Hepatic stellate cell (primary cell): Measurements from ENCODE around the gene NXF1.
A peak's percentile ranks its signal among the peaks of the same experiment; 100 is the strongest.
"Not testable (repeated sequence)": the region's sequence is repeated elsewhere in the genome, so short reads cannot be mapped to it uniquely, and the experiment has no call there.

ENCODE experiments used
- DNase-seq: peaks from one replicate; pipeline ENCODE4 v3.0.0; 2011; ENCODE audit warnings: low spot score

Gene NXF1

DNA sequence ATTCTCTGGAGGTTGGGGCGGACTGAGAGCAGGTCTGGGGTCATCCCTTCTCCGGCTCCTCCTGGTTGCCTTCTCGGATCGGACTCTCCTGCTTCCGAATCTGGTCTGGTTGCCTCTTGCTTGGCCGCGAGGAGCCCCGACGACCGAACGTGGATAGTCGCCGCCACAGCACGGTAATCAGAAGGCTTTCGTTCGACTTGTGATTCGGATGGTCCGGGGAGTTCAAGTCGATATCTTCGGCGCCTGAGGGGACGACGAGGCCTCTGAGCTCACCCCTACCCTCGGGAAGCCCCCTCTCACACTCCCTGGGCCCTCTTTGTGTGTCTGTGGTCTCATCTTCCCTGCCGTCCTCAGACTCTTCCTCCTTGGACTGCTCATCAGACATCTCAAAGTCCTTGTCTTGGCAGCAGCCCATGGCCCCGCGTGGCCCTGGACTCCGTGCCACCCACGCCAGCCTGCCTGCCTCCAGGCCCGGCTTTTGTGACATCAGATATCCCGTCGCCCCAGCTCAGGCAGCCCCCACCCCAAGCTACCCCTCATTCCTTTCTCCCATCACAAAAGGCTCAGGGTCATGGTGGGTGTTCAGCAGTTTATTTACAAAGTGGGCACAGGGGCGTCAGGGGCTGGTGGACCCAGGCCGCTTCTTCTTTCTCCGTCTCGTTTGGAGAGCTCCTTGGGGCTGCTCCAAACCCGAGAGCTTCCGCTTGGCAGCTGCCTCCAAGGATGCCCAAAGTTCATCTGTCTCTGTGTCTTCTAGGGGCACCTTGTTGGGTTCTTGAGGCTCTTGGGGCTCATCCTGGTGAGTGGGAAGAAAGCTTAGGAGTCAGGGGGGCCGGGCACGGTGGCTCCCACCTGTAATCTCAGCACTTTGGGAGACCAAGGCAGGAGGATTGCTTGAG, 27.3 kb upstream of the NXF1 start, which contains the start of gene TEX54:
TSS of gene TEX54 (minus strand) at position 506 of the 899 bp plus-strand sequence.
- DNase-seq, result peak; percentile 24

DNA sequence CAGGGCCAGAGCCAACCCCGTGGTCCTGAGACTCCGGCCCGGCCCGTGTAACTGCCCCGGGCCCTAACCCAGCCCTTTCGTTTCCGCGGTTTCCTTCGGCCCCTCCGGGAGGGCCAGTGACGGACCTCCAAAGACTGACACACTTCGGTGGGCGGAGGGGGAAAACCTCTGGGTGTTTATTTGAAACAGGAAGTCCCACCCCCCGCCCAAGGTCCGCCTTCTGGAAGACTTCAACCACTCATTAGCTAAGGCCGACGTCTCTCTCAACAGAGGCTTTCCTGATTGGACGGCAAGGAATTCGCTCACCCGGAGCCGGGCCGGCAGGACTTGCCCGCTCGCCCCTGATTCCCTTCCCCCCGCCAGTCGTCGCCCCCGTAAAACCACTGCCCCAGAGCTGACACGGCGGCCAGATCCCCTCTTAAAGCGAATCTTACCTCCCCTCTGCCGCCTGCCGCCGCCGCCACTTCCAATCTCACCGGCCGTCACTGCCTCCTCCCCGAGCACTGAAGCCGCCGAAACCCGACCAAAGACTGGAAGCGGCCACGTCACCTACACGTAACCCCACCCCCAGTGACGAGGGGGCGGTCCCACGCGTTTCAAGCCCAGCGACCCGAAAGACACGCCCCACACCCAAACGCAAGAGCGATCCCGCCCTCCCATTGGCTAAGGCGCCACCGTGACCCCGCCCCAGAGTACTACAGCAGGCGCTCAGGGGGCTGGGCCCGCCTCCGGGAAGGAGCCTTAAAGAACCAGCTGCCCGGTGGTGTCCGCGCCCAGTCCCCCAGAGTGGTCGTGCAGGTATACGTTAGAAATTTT, 26.5 kb upstream of the NXF1 start, which contains the start of gene STX5:
TSS of gene STX5 (minus strand) at position 532 of the 816 bp plus-strand sequence. CDS start 808 bp downstream, outside the sequence.
- peak; percentile 98 for DNase-seq

DNA sequence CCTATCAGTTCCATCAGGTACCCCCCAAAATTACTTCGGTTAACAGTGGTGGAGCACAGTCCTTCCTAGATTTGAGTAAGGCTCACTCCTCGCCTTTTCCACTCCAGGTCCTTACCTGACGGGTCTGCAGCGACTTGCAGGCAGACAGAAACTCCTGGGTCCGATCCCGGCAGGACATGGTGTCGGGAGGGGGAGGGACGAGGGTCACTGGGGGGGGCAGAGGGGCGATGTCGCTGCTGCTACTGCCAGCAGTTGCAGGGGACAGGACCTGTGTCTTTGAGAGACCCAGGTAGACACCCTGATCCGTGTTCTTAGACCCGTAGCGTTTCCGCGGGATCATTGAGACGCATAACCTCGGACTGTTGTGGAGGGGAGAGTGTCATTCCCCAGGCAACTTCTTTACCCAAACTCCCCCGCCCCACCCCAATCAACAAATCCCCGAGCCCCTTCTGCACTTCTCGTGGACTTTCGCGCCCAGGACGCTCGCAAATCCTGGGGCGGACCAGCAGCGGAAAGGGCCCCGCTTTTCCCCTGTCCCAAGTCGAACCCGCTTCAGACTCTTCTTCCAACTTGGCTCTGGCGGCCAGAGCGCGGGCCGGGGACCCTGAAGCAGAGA, 25.8 kb upstream of the NXF1 start:
- peak; percentile 36 for DNase-seq

DNA sequence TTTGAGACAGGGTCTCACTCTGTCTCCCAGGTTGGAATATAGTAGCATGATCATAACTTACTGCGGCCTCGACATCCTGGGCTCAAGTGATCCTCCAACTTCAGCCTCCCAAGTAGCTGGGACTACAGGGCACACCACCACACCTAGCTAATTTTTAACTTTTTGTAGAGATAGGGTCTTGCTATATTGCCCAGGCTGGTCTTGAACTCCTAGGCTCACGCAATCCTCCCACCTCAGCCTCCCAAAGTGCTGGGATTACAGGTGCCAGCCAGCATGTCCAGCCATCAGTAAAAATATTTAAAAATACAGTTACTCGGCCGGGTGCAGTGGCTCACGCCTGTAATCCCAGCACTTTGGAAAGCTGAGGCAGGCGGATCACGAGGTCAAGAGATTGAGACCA, 22.9 kb upstream of the NXF1 start:
- DNase-seq, result not testable (repeated sequence)

DNA sequence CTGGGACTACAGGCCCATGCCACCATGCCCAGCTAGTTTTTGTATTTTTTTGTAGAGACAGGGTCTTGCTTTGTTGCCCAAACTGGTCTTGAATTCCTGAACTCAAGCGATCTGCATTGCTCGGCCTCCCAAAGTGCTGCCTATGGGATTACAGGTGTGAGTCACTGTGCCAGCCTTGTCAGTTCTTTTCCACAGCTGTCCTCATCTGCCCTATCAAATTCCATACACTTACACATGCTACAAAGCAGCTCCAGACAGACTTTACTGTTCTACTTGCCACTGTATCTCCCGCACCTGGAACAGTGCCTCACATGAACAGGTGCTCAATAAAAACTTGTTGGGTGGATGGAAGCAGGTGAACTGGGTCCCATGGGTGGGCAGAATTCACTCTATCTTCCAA, 18.4 kb upstream of the NXF1 start:
- DNase-seq, result no peak

DNA sequence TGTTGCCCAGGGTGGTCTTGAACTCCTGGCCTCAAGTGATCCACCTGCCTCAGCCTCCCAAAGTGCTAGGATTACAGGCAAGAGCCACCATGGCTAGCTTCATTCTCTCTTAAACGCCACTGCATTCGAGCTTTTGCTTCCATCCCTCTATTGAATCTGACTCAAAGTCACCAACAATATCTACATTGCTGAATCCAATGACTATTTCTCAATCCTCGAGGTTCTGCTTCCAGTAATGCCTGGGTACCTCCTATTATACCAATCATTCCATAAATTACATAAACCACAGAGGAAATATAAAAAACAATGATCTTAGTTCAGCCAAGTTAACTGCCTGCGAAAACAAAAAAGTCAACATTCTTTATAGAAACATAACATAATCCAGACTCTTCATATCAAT, 11.9 kb upstream of the NXF1 start:
- DNase-seq, result no peak

DNA sequence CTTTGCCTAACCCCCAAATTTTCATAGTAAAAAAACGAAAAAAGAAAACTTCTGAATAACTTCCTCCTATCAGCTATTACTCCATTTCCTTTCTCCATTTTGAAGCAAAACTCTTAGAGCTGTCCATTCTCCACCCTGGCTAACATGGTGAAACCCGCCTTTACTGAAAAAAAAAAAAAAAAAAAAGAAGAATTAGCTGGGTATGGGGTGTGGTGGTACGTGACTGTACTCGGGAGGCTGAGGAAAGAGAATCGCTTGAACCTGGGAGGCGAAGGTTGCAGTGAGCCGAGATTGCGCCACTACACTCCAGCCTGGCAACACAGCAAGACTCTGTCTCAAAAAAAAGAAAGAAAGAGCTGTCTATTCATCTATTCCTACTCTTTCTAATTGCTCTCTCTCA, 11.3 kb upstream of the NXF1 start:
- DNase-seq, result no peak

DNA sequence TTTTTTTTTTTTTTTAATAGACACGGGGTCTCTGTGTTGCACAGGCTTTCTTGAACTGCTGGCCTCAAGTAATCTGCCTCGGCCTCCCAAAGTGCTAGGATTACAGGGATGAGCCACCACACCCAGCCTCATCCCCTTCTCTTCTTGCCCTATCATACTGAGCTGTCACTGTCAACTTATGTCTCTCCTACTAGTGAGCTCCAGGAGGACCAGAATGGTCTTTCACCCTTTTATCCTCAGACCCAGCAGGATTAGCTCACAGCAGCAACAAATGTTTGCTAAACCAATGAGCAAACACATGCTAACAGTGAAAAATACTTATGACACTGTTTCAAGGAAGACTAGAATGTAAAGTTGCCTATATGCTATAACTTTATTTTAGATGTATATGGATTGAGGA, 6.4 kb upstream of the NXF1 start:
- DNase-seq, result no peak

DNA sequence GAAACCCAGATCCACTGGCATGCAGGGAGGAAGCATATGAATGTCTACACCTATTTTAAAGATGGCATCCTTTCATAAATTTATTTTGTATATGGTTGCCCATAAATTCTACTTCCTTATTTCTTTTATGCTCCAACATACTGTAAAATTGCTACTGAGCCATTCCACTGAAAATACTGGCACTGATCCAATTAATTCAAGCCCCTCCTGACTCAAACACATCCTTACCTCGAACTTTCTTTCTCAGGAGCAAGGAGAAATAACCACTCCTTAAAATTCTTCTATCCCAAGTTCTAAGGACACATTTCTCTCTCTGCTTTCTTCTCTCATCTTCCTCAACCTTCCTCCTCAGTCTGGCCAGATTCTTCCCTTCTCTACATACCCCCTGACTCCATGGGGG, 5.5 kb upstream of the NXF1 start:
- DNase-seq, result no peak

DNA sequence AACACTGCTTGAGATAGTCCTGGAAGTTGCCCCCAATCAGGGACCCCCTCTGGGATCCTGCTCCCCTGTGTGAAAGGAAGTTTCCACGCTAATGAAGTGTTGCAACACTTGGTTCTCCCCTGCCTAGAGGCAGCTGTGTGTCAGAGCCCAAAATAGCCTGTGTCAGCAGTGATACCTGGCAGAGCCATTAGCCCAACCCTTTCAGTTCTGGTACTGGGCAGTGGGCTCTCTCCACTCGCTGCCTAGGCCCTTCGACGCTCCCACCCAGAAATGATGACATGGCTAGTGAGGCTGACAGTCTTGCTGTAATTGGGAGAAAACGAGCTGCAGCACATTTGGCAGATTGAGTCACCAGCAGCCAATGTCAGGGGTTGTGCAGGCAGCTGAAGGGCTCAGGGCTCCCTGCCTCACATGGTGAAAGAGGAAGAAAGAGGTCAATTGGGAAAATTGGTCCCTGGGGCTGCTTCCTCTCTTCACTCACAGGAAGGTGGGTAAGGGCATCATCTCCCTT, 1.4 kb upstream of the NXF1 start:
- DNase-seq, result no peak

DNA sequence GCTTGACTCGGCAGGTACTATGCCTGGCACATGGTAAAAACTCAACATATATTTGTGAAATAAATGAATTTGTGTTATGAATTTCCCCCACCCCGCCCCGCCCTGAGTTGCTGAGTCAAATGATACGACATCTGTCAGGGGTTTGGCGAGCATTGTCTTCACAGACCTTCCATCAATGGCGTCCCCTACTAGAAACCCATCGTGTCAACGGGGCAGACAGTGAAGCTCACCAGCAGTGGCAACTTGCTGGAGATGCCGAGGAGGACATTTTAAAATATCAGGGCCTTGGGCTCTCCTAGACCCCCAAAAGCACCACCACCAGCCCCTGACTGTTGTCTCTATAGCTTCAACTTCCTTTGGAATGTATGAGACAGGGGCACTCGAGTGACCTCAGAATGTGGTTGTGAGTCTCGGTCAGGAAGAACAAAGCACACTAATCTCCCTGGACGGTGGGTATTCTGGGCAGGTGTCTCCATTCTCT, 761 bp upstream of the NXF1 start:
- no peak for DNase-seq

DNA sequence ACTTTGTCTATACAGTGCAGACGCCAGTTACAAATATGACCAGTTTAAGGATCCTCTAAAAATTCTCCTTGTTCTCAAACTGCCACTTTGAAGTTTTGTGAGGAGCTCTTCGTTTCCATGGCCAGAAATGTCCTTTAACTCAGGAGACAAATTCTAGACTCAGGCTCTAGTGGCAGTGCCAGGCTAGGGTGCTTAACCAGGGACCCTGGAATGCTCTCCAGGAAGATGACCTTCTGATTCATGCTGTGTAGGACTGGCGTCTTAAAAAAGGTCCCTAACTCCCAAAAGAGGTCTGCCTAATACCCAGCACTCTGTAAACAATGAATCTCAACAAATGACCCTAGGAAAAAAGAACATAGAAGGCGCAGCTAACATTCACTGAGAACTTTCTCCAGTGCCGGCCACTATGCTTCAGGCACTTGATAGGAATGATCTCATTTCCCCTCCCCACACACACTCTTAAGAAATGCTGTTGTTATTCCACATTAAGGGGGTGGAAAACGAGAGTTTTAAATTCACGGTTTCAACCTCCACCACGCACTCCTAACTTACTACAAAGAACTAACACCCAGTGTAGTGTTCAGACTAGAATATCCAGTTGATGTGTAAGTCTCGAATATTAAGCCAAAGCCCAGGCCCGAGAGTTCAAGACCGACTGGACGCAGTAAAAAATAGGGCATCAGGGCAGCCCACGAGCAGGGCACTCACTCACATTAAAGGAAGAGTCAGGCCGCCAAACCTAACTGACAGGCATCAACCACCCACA, 747 bp downstream of the NXF1 start:
- DNase-seq, result peak; percentile 54

DNA sequence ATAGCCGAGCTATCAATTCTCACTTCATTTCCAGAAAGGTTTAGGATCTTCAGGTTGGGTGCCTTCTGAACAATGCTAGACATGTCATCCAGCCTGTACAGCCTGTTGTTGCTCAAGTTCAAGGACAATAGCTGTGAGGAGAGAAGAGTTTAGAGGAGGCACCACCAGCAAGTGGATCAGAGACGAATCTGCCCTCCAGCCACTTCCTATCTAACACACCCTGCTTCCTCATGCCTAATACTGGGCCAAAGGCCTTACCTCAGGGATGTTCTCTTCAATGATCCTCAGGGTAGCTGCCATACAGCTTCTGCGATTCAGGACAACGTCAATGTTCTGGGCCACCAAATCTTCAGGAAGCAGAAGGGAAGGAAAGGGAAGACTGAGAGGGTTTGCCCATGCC, 4.2 kb downstream of the NXF1 start:
- DNase-seq, result no peak

DNA sequence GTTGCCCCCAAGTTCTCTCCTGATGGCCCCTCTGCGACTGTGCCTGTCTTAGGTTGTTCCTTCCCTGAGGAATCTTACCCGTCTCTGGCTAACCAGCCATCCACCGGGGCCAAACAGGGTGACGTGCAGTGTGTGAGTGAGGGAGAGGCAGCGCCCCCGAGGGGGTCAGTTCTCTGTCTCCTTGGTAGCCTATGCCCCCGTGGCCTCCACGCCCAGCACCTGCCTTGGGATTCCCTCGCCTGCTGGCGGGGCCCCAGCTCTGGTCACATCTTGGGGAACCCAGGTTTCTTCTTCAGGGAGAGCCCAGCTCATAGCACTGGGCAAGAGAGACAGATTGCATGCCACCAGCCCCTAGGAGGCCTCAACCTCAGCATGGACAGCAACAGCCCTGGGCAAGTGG, 5.8 kb downstream of the NXF1 start:
- no peak for DNase-seq

DNA sequence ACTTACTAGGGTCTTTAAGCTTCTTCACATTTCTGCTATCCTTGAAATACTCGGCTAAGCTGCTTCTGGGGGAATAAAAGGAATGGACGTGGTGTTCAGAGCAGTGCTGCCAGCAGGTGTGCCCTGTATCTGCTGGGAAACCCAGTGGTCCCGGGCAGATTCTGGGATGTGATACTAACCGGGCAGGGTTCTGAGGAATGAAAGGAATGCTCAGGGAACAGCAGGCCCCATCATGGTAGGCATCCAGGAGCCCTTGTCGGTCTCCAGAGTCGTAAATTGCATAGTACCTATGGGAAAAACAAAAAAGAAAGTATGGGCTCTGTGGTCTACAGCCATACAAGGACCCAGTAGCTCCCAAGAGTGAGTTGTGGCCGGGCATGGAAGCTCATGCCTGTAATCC, 9.0 kb downstream of the NXF1 start:
- no peak for DNase-seq

DNA sequence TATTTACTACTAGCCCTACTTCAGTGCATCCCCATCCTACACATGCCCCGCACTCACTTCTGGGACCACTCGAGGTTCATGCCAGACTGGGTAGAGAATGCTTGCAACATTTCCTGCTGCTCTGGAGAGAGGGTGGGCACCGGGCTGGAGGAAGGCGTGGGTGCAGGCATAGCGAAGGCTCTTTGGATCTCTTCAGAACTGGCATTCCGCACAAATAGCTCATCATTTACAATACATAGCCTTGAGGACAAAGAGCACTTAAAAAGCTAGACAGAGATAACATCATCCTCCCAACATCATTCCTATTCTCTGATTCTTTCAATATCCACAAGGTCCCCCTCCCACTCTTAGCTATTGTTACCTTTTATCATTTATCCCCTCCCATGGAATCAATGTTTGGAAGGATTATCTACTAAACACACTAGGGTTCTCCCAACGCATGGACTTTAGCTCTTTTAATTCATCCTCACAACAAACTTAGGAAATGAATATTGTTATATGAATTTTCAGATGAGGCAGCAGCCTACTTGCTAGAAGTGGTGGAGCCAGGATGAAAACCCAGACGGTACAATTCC, 11.0 kb downstream of the NXF1 start:
- DNase-seq, result no peak

DNA sequence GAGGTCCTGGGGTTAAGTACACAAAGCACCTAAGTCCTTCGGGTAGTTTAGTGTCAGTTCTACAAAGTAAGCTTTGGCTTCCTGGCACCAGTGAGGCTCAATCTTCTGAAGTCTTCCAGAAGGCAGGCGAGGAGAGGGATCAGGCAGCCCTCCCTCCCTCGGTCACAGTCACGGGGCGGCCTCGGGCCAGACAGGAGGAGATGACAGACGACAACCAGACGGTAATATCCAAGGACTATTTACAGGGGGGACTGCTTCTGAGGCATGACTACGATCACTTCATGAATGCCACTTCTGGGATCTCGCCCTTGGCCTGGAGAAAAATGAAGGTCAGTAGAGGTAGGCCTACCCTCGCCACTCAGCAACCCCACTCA, 13.1 kb downstream of the NXF1 start:
- no peak for DNase-seq

DNA sequence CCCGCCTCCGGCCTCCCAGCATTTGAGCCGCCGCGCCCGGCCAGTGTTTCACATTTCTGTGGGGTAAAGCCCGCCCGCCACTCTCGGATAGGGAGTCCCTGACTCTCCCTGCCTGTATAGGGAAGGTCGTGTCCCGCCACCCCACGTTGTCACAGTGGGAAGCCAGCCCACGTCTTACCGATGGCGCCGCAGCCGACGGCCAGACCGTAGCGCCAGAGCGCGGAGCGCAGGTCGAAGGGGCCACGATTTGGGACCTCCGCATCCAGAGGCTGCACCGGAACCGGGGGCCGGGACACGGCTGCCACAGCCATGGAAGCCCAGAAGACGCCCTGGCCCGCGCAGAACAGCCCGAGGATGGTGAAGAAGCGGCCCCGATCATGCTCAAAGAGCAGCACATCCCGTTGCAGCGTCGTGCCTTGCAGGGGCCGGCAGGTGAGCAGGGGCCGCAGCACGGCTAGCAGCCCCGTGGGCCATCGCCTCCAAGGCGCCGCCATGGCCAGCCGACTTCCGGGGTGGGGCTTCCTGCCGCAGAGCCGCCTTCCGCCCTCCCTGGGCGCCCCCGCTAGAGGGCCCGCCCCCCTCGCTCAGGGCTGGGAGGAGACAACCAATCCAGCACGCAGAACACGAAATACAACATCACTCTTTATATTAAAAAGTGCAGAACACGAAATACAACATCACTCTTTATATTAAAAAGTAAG, 13.6 kb downstream of the NXF1 start, which contains the start of gene TMEM223:
TSS of gene TMEM223 (minus strand) at position 506 of the 701 bp plus-strand sequence. CDS start at position 494, 12 bp downstream.
- DNase-seq, result peak; percentile 91

DNA sequence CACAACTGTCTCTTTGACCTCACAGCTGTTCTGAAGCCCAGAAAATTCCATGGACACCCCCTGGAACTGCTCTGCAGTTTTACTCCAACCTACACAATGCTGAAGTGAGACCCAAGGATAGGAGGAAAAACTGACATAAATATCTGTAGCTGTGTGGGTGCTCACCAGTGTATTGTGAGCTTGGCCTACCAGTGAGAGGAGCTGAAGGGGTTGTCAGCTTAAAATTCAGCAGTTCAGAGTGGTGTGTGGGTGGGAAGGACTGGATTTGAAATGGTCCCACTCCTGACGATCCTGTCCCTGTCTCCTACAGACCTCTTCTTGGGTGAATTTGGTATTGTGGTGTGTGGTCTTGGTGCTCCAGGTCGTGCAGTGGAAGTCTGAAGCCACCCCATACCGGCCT, 15.7 kb downstream of the NXF1 start:
- no peak for DNase-seq

DNA sequence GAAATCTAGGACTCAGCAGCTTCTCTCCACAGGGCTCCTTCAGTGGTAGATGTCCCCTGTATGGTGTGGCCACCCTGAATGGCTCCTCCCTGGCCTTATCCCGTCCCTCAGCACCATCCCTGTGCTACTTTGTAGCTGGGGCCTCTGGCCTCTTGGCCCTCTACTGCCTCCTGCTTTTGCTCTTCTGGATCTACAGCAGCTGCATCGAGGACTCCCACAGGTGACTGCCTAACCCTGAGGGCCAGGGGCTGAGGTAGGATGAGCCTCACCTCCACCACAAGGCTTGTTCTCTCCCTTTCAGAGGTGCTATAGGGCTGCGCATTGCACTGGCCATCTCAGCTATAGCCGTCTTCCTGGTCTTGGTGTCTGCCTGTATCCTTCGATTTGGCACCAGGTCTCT, 16.2 kb downstream of the NXF1 start:
- DNase-seq, result no peak
